SH-SY5Y (cell line): Measurements from ENCODE around the gene GDA.

Source experiments
- GATA2 ChIP-seq: IDR thresholded peaks from 2 replicates; pipeline ENCODE4 v1.6.1; 2011; ENCODE audit warnings: mild to moderate bottlenecking, low read depth, low read length
- GATA3 ChIP-seq: IDR thresholded peaks from 2 replicates; pipeline ENCODE4 v1.6.1; 2011; ENCODE audit warnings: low read depth, mild to moderate bottlenecking, low read length, moderate library complexity

DNA sequence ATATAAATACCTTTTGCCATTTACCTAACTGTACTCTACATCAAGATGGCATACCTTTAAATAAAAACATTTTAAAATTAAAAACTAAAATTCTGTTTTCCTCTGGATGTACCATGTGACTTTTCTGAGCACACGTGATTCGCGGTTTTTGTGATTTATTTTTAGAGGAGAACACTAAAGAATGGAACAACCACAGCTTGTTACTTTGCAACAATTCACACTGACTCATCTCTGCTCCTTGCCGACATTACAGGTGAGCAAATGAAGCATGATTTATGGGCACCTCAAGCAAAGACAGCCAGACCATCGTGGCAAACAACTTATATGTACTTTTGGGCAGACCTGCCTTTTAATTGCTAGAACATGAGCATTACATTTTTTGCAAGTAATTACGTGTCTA is 61.3 kb downstream of the GDA start:
- TF ChIP-seq GATA2 = no peak
- TF ChIP-seq GATA3 = no peak
